Measurements from ENCODE around the gene FBXL3.

DNA sequence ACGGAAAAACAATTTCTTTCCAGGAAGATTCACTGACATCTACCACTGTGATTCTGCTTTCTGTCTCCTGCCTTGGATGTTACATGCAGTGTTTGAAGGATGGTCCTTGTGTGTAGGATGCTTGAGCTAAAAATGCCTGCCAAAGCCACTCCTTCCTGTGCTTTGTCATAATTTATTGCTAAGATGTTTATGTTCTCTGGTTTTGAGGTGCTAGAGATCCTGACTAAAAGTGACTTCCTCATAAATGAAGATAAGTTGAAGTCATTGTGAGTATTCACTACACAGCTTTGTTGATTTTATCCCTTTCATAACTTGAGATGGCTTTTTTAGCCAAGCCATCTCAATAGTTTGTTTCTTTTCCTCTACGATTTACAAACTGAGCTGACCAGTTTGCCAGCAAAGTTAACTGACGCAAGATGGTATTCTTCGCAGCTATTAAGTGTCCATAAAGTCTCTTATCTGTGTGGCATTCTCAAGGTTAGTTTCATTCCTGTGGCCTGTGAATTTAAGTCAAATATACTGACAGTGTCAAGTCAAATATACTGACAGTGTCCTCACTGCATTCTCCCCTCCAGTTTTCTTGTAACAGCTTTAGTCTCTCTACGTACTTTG is 15.7 kb upstream of the FBXL3 start:
- TF ChIP-seq, protein P1, sequence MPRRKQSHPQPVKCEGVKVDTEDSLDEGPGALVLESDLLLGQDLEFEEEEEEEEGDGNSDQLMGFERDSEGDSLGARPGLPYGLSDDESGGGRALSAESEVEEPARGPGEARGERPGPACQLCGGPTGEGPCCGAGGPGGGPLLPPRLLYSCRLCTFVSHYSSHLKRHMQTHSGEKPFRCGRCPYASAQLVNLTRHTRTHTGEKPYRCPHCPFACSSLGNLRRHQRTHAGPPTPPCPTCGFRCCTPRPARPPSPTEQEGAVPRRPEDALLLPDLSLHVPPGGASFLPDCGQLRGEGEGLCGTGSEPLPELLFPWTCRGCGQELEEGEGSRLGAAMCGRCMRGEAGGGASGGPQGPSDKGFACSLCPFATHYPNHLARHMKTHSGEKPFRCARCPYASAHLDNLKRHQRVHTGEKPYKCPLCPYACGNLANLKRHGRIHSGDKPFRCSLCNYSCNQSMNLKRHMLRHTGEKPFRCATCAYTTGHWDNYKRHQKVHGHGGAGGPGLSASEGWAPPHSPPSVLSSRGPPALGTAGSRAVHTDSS (CRISPR knock-in tag; conservative IDR thresholded peaks at IDR 0.05), result no peak
- no peak for TF ChIP-seq ZNF354B (CRISPR knock-in tag; IDR thresholded peaks at IDR 0.05)
- TF ChIP-seq POLR2A (IDR thresholded peaks at IDR 0.05; ENCODE audit: insufficient read depth in 1 of 2, low read depth in 2 of 2, low read length in 2 of 2), result no peak
- TF ChIP-seq, protein P2, sequence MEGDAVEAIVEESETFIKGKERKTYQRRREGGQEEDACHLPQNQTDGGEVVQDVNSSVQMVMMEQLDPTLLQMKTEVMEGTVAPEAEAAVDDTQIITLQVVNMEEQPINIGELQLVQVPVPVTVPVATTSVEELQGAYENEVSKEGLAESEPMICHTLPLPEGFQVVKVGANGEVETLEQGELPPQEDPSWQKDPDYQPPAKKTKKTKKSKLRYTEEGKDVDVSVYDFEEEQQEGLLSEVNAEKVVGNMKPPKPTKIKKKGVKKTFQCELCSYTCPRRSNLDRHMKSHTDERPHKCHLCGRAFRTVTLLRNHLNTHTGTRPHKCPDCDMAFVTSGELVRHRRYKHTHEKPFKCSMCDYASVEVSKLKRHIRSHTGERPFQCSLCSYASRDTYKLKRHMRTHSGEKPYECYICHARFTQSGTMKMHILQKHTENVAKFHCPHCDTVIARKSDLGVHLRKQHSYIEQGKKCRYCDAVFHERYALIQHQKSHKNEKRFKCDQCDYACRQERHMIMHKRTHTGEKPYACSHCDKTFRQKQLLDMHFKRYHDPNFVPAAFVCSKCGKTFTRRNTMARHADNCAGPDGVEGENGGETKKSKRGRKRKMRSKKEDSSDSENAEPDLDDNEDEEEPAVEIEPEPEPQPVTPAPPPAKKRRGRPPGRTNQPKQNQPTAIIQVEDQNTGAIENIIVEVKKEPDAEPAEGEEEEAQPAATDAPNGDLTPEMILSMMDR (CRISPR knock-in tag; IDR thresholded peaks at IDR 0.05), result no peak
- TF ChIP-seq ZNF883 (CRISPR knock-in tag; IDR thresholded peaks at IDR 0.05; ENCODE audit: not compliant biosample characterization), result no peak
- TF ChIP-seq CREM (IDR thresholded peaks at IDR 0.05), result no peak
- TF ChIP-seq CREM (CRISPR knock-in tag; IDR thresholded peaks at IDR 0.05), result no peak
- TF ChIP-seq ZBTB3 (CRISPR knock-in tag; IDR thresholded peaks at IDR 0.05; ENCODE audit: borderline replicate concordance, low read depth), result no peak
- TF ChIP-seq, protein P3, sequence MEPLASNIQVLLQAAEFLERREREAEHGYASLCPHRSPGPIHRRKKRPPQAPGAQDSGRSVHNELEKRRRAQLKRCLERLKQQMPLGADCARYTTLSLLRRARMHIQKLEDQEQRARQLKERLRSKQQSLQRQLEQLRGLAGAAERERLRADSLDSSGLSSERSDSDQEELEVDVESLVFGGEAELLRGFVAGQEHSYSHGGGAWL (CRISPR knock-in tag; IDR thresholded peaks at IDR 0.05), result no peak
- no peak for TF ChIP-seq EP300 (IDR thresholded peaks at IDR 0.05; ENCODE audit: low read depth in 2 of 2, low read length in 2 of 2)
- no peak for TF ChIP-seq EP300 (CRISPR knock-in tag; IDR thresholded peaks at IDR 0.05; ENCODE audit: borderline replicate concordance)
- TF ChIP-seq ZNF263 (CRISPR knock-in tag; IDR thresholded peaks at IDR 0.05), result no peak
- TF ChIP-seq ZNF274 (CRISPR knock-in tag; IDR thresholded peaks at IDR 0.05), result no peak
- TF ChIP-seq TAF1 (CRISPR knock-in tag; IDR thresholded peaks at IDR 0.05), result no peak

Data from HepG2 (cell line).